GM18520 (cell line): Measurements from ENCODE around the gene LYRM7.
"Not testable (repeated sequence)": the region's sequence is repeated elsewhere in the genome, so short reads cannot be mapped to it uniquely, and the experiment has no call there.

Experiments used
- ATAC-seq: cut with Tn5 transposase; IDR thresholded peaks from one replicate; pipeline ENCODE4 v1.9.1; 2021; ENCODE audit not compliant: unreplicated experiment

LYRM7 gene

GRCh38 chr5:131171276-131171810, 599 bp downstream of the LYRM7 start:
- no peak for ATAC-seq

DNA sequence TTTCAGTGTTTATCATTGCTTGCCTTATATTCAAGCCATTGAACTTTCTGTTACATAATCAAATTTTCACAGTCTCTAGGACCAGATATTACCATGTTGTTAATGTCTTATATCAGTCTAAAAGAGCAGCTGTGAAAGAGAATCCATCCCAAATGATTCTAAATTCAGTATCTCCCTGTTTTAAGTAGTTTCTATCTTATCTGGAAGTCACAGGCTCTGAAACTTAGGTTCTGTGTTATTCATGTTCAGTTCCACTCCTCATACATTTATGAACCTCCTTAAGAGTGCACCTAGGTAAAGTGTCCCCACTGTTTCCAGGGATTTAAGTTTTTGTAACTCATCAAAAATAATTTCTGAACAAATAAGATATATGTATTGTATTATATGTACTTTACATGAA, 9.7 kb downstream of the LYRM7 start:
- no peak for ATAC-seq

DNA sequence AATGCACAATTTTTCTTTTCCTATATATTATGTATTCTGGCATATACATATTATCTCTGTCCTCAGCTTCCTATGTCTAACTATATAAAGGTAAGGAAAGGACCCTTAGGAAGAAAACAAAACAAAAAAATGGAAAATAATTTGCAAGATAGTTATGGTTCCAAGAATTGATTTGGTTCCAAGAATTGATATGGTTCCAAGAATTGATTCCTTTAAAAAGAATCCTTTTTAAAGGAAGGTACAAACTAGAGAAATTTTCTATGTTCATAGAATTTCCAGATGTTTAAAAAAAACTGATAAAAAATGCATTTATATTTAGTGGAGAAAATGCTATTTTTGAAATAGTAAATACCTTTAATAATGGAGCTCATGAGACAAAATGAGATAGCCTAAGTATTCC, 12.1 kb downstream of the LYRM7 start:
- no peak for ATAC-seq

DNA sequence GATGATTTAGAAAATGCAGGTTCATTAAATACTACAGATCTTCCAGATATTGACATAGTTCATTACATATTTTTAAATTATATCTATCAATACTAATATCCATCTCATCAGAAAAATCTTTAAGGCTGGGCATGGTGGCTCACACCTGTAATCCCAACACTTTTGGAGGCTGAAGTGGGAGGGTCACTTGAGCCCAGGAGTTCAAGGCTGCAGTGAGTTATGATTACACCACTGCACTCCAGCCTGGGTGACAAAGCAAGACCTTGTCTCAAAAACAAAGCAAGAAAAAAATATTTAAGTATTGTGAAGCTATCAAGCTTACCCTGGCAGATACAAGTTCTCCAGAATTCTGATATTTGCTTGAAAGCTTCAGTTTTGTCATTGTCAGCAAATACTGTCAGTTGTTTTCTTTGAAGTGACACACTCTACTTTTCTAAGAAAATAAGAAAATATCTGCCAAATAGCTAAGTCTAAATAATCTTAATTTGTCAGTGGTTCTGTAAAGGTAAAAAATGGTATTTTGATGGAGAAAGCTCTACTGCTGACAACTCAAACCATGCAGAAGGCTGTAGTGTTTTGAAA, 14.9 kb downstream of the LYRM7 start:
- no peak for ATAC-seq

DNA sequence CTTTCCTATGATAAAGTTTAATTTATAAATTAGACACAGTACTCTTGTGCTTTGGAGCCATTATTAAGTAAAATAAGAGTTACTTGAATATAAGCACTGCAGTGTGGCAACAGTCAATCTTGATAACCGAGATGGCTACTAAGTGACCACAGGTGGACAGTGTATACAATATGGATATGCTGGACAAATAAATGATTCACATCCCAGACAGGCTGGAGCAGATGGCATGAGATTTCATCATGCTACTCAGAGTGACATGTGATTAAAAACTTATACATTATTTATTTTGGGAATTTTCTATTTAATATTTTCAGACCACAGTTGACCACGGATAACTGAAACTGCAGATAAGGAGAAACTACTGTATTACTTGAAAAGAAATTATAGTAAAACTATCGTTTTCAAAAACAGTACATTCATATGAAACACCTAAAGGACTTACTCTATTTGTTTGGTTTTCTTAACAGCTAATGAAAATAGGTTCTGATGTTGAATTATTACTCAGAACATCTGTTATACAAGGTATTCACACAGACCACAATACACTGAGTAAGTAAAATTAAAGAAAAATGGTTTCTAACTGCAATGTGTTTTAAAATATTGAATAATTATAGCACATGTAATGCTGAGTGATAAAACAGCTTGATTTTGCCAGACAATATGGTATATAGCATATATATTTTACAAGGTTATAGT, 16.0 kb downstream of the LYRM7 start:
- ATAC-seq = no peak

DNA sequence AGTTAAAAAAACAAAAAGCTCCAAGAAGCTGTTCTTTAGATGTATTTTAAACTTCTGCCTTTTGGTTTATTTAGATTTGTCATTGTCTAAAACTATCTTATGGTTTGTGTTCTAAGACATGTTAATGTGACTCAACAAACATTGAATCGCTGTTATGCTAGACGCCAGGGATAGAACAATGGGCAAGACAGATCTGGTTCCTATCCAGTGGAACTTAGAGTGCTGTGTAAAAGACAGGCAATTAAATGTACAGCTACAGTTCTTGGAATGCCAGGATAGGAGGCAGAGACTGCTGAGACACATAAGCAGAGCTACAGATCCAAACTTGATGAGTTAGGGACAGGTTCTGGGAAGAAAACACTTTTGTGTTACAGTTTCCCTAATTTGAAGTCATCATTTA, 22.4 kb downstream of the LYRM7 start:
- no peak for ATAC-seq

GRCh38 chr5:131193897-131194296, 23.2 kb downstream of the LYRM7 start:
- ATAC-seq = not testable (repeated sequence)

DNA sequence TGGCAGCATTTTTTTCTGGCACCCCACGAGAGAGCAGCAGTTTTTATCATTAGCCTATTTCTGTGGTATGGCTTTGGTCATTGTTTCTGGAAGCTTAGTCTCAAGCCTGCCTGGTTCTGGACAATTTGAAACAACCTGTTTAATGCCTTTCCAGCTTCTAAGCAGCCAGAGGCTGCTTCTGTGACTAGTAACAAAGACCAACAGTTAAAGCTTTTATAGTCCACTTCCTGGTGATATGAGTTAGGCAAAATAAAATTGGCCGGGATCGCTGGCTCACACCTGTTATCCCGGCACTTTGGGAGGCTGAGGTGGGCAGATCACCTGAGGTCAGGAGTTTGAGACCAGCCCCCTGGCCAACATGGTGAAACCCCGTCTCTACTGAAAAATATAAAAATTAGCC, 24.0 kb downstream of the LYRM7 start:
- ATAC-seq = no peak

DNA sequence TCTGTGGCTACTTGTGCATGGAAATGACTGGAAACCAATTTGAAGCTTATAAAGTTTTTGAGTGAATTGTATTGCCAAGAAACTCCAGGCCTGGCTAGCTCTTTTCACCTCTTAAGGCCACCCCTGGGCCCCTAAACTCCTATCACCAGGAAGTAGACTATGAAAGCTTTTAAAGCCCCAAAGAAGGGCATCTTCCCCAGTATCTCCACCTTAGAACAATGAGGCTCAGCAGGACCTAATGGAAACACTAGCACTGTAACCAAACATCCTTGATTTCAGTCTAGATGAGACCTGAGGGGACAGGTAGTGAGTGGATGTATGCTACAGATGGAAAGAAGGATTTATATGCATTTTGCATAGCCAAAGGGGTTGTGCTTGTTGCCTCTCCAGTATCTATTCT, 25.0 kb downstream of the LYRM7 start:
- ATAC-seq = no peak

DNA sequence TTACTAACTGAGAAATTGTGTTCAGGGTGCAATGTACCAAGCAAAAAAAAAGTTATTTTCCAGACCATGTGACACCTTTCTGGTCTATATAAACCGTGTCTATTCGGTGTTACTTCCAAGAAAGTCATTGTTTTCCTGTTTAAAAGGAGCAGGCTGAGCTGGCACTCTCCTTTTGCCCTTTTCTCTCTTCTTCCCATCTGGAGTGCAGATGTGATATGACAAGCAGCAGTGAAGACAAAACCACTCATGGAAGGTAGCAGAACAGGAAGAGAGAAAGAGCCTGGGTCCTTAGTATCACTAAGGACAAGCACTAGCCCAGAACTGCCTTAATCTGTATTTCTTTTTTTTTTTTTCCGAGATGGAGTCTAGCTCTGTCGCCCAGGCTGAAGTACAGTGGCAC, 25.6 kb downstream of the LYRM7 start:
- no peak for ATAC-seq

DNA sequence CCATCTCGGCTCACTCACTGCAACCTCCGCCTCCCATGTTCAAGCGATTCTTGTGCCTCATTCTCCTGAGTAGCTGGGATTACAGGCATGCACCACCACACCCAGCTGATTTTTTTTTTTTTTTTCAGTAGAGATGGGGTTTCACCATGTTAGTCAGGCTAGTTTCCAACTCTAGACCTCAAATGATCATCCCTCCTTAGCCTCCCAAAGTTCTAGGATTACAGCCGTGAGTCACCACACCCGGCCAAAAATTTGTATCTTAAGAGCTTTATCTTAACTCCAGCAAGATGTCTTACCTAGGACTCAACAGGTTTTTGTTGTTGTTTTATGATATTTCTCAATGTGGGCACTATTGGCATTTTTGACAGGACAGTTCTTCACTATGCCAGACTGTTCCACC, 27.9 kb downstream of the LYRM7 start:
- no peak for ATAC-seq

- no peak for ATAC-seq
Observed at GRCh38 chr5:131200560-131200959, 29.8 kb downstream of the LYRM7 start.

GRCh38 chr5:131204964-131205363, 34.2 kb downstream of the LYRM7 start:
- ATAC-seq = no peak

GRCh38 chr5:131206061-131206460, 35.3 kb downstream of the LYRM7 start:
- ATAC-seq = no peak

DNA sequence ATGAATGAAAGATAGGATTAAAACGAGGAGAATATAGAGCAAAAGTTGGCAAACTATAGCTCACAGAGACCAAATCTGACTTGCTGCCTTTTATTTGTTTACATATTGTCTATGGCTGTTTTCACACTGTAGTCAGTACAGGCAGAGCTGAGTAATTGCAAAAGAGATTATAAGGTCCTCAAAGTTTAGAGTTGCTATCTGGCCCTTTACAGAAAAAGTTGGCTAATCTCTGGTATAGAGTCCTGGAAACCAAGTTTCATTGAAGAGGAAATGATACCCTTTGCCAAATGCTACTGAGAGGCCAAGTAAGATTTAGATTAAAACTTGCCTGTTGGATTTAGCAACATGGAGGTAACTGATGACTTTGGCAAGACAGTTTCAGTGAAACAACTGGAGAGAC, 36.0 kb downstream of the LYRM7 start:
- no peak for ATAC-seq

GRCh38 chr5:131209175-131209505, 38.4 kb downstream of the LYRM7 start:
- ATAC-seq = no peak

DNA sequence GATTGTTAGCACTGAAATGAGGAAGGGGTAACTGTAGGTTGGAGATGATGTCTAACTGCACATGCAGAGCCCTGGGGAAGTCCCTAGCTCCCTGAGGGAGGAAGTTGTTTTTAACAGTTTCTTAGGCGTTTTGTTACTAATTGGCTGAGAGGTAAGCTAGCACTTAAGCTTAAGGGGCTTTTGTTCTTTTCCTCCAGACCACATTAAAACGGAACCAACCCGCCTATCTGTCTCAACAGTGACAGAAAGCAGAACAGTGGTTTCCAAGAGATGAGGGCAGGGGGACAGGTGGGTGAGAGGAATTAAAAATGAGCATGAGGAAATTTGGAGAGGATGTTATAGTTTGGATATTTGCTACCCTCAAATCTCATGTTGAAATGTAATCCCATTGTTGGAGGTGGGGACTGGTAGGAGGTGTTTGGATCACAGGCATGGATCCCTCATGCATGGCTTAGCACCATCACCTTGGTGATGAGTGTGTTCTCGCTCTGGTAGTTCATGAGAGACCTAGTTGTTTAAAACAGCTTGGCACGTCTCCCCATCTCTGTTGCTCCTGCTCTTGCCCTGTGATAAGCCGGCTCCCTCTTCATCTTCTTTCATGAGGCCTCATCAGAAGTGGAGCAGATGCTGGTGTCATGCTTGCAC, 38.9 kb downstream of the LYRM7 start:
- ATAC-seq = peak; percentile 96

- no peak for ATAC-seq
Observed at GRCh38 chr5:131210151-131210510, 39.4 kb downstream of the LYRM7 start.

DNA sequence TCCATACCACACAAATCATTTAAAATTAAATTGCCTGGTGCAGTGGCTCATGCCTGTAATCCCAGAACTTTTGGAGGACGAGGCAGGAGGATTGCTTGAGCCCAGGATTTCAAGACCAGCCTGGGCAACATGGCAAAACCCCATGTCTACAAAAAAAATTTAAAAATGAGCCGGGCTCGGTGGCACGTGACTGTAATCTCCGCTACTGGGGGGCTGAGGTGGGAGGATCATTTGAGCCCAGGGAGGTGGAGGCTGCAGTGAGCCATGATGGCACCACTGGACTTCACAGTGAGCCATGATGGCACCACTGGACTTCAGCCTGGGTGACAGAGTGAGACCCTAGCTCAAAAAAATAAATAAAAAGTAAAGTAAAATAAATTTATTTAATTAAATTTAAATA, 40.9 kb downstream of the LYRM7 start:
- ATAC-seq = no peak

- ATAC-seq = no peak
Observed at GRCh38 chr5:131212471-131213021, 41.8 kb downstream of the LYRM7 start.

GRCh38 chr5:131214609-131215227, 44.0 kb downstream of the LYRM7 start:
- no peak for ATAC-seq

GRCh38 chr5:131217791-131218190, 47.0 kb downstream of the LYRM7 start:
- ATAC-seq = no peak
